Spleen (tissue), 7 donors: ENCODE results near the gene KCNJ16.

ENCODE experiments used
- CTCF ChIP-seq, 11 experiments: fragments of 200-600 bp in 7 of 11; fragments of 450-650 bp in 4 of 11; sonication (generic) in 4 of 11; IDR thresholded peaks in 8 of 11; conservative IDR thresholded peaks in 3 of 11; 1 replicate in 7 of 11; 2 replicates in 4 of 11; pipeline versions ENCODE4 v1.4.0 to v1.8.0; 2016 to 2021; ENCODE audit warnings: antibody characterized with exemption in 11 of 11, inconsistent platforms in 4 of 11, mild to moderate bottlenecking in 1 of 11
- POLR2A ChIP-seq, 3 donors: fragments of 450-650 bp; IDR thresholded peaks; one replicate each; pipeline ENCODE4 v1.5.1; 2017; ENCODE audit warnings: antibody characterized with exemption in 3 of 3, mild to moderate bottlenecking in 1 of 3
- donor health status: DM: no; HTN: no; CAD: no; lungs with moderate emphysema.
- donor health status: DM: no; HTN: no; CAD: no.
- donor health status: DM: no; HTN: no; CAD: no.

- no peak for TF ChIP-seq CTCF (IDR thresholded peaks at IDR 0.05 in 8 of 11, conservative IDR thresholded peaks at IDR 0.05 in 3 of 11)
- no peak for TF ChIP-seq POLR2A (IDR thresholded peaks at IDR 0.05)
Measured at GRCh38 chr17:70040336-70040735, 34.7 kb upstream of the KCNJ16 start.
